IPS DF 6.9 (cell line): ENCODE data around the gene RITA1.

Source experiments
- DNase-seq: peaks from one replicate; pipeline ENCODE4 v3.0.0-alpha.2; 2013; ENCODE audit warnings: low read depth, low spot score
- H3K27ac ChIP-seq: one replicate; pipeline ENCODE4 v1.5.1; 2013; ENCODE audit warnings: low read length, control low read depth
- H3K27me3 ChIP-seq: 2 replicates; pipeline ENCODE4 v1.6.1; 2013; ENCODE audit warnings: mild to moderate bottlenecking, low read length; ENCODE audit not compliant: control insufficient read depth, insufficient read depth
- H3K36me3 ChIP-seq: 2 replicates; pipeline ENCODE4 v1.6.1; 2013; ENCODE audit warnings: low read length; ENCODE audit not compliant: control insufficient read depth, insufficient read depth
- H3K4me1 ChIP-seq: 2 replicates; pipeline ENCODE4 v1.6.1; 2013; ENCODE audit warnings: low read length; ENCODE audit not compliant: control insufficient read depth, insufficient read depth
- H3K4me3 ChIP-seq: 2 replicates; pipeline ENCODE4 v1.5.1; 2013; ENCODE audit warnings: mild to moderate bottlenecking, low read length
- H3K9me3 ChIP-seq: 2 replicates; pipeline ENCODE4 v1.6.1; 2013; ENCODE audit warnings: low read length, inconsistent platforms; ENCODE audit not compliant: control insufficient read depth, insufficient read depth
- WGBS: extraction: QIAGEN DNeasy Blood & Tissue Kit; methylation state at CpG from one replicate; pipeline ENCODE4 v1.1.7; 2013; ENCODE audit warnings: mixed read lengths, missing lambda C conversion rate; ENCODE audit not compliant: insufficient read length, insufficient coverage; 5-methylcytosine and 5-hydroxymethylcytosine counted together

The RITA1 gene

DNA sequence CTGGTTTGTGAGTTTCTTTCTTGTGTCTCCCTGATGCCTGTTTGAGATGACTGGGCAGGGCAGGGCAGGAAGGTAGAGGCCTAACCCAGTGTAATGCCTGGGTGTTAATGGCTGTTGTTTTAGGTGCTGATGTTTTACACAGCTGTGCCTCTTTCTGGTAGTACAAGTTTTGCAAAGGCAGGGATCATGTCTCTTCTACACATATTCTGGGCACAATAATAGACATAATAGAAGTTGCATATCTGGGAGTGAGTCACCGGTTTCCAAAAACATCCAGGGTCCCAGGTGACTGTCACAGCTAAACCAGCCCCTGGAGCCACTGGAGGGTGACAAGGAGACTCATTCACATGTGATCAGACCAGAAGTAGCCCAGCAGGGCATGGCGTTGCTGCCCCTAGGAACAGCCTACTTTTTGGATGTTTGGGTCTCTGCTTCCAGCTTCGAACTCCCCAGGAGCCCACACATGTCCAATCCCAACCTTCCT lies 53.8 kb downstream of the RITA1 start:
- DNase-seq, result no peak
- H3K4me1 ChIP-seq, result no peaks in the 10 kb centered on the region; the same call in 1 of the 2 replicates
- no peaks in the 10 kb centered on the region for H3K36me3 ChIP-seq
- H3K27ac ChIP-seq, result no peak overlapping the region
- H3K27me3 ChIP-seq, result no peaks in the 10 kb centered on the region
- no peaks in the 10 kb centered on the region for H3K9me3 ChIP-seq
- no CpG with 5 or more reads among the region's 3 CpGs for WGBS
- no peak overlapping the region for H3K4me3 ChIP-seq

DNA sequence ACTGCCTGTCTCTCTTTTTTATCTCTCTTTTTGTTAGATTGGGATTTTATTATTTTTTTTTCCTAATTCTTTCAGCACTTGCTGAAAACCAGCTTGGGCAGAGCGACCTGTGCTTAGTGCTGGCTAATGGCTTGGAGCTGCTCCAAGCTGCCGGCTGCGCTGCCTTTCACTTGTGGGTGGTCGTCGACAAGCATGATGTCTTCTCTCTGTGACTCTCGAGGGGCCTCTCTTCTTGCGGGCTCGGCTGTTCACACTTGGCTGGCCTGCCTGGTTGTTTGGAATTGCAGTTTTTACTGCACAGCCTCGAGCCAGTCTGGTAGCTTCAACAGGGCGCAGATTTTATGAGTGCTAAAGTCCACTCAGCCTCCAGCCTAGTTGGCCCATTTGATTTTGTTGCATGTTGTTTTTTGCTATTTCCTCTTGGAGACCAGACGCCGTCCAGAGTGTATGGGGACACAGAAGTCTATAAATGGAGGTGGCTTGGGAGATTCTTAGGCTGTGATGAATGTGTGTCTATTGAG lies 54.4 kb downstream of the RITA1 start:
- no CpG with 5 or more reads among the region's 12 CpGs for WGBS
- Histone ChIP-seq H3K27me3 (no peaks in the 10 kb centered on the region), H3K9me3 (no peaks in the 10 kb centered on the region), H3K36me3 (no peaks in the 10 kb centered on the region), H3K27ac (no peak overlapping the region), H3K4me1 (peaks cover 2% of the 10 kb centered on the region), H3K4me3 (no peak overlapping the region)
- DNase-seq, result no peak

DNA sequence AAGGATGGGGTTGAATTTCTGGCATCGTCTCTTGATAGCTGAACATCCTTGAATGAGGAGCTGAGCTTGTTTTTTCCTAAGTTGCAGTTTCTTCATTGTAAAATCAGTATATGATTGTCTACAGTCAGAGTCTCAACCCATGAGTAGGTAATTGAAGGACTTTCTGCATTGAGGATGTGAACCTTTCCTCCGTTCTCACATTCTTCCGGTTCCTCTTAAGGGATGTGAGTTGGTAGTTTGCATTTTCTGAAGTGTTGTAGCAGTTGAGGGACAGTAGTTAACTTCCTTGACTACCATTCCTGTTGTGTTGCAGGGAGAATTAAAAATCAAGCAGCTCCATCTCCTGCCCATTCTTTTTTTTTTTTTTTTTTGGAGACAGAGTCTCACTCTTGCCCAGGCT lies 54.9 kb downstream of the RITA1 start:
- no CpG with 5 or more reads among the region's 3 CpGs for WGBS
- Histone ChIP-seq H3K4me1 (peaks cover 2% of the 10 kb centered on the region), H3K4me3 (no peak overlapping the region)

DNA sequence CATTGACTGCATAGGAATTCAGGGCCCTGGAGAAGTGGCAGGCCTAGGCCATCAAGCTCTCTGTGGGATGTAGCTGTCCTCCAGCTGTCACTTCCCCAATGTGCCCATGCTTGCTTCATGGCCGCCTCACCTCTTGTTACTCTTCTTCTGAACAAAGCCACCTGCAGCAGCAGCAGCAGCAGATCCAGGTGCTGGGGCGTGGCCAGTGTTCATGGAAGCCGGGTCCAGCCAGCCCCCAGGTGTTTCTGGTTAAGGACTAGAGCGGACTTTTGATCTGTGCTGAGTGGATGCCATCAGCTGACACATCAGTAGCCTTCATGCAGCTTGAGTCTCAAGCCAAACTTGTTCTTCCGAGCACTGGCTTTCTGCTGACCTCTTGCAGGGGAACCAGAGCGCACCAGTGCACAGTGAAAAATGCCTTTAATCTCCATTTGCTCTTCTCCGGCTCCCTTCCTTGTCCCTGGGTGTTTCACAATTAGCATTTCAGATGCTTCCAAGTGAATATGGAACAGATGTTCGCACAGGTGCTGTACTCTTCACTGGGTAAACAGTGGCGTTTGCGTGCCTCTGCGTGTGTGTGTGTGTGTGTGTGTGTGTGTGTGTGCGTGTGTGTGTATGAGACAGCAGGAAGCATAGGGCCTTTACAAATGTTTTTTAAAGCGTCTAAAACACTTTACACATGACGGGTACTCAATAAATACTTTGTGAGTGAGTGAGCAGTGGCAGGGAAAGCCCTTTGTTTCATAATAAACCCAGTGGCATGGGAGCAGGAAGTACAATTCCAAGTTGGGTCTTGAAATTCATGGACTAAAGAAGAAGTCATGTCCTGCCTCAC lies 55.9 kb downstream of the RITA1 start:
- DNase-seq, result no peak
- Histone ChIP-seq H3K9me3 (no peaks in the 10 kb centered on the region), H3K4me1 (peaks cover 5% of the 10 kb centered on the region), H3K4me3 (no peak overlapping the region), H3K36me3 (no peaks in the 10 kb centered on the region), H3K27ac (no peak overlapping the region), H3K27me3 (no peaks in the 10 kb centered on the region)
- WGBS, result no CpG with 5 or more reads among the region's 14 CpGs

More for the DNA sequence above, 54.9 kb downstream of the RITA1 start:
- Histone ChIP-seq H3K9me3 (no peaks in the 10 kb centered on the region), H3K27me3 (no peaks in the 10 kb centered on the region), H3K36me3 (no peaks in the 10 kb centered on the region), H3K27ac (no peak overlapping the region)
- no peak for DNase-seq
